ENCODE results near the gene LRBA.

- TF ChIP-seq TAF1 (IDR thresholded peaks at IDR 0.05; ENCODE audit: borderline replicate concordance, low read depth, low read length) (no peak), POLR2AphosphoS5 (IDR thresholded peaks at IDR 0.05; ENCODE audit: low read depth, low read length) (no peak)
These were observed 452.8 kb downstream of the LRBA start for GRCh38 chr4:150562250-150562649.

All from GM12892 (cell line).